Prostate gland (tissue), 2 donors: Measurements from ENCODE around the gene TRAPPC12. TPM values are rescaled to one million over a fixed set of nuclear protein-coding genes. Genes with fewer than 3 reads are reported as not detected.

ENCODE experiments used
- DNase-seq: peaks from one replicate; pipeline ENCODE4 v3.0.0-alpha.2; 2019; ENCODE audit warnings: low spot score
- H3K27ac ChIP-seq, 2 donors: fragments of 200-600 bp; sonication (generic); 2 replicates each; pipeline ENCODE4 v1.5.1; 2017 to 2019
- H3K27me3 ChIP-seq: fragments of 200-600 bp; sonication (generic); replicated peaks from 2 replicates; pipeline ENCODE4 v1.5.1; 2019; ENCODE audit not compliant: insufficient read depth
- H3K36me3 ChIP-seq, 2 donors: fragments of 200-600 bp; sonication (generic); 1 replicate in 1 of 2; 2 replicates in 1 of 2; pipeline versions ENCODE4 v1.5.1 to v1.8.1; 2017 to 2019
- H3K4me1 ChIP-seq: fragments of 200-600 bp; sonication (generic); replicated peaks from 2 replicates; pipeline ENCODE4 v1.5.1; 2019
- H3K4me3 ChIP-seq, 2 donors: fragments of 200-600 bp; sonication (generic); 2 replicates each; pipeline ENCODE4 v1.5.1; 2017 to 2019
- H3K9me3 ChIP-seq: fragments of 200-600 bp; sonication (generic); 2 replicates; pipeline ENCODE4 v1.5.1; 2017
- POLR2A ChIP-seq: fragments of 450-650 bp; IDR thresholded peaks from one replicate; pipeline ENCODE4 v1.6.1; 2016; ENCODE audit warnings: antibody characterized with exemption, mild to moderate bottlenecking
- POLR2AphosphoS5 ChIP-seq: sonication (generic); formaldehyde crosslinking; IDR thresholded peaks from one replicate; pipeline ENCODE4 v1.6.1; 2017; ENCODE audit warnings: antibody characterized with exemption
- WGBS: methylation state at CpG from one replicate; pipeline ENCODE4 v1.1.5; 2018; 5-methylcytosine and 5-hydroxymethylcytosine counted together
- intact Hi-C: fragments of 100-400 bp; cut with DNase I; formaldehyde crosslinking; loops from one replicate; pipeline ENCODE4 v1.14.2; 2022
- total RNA-seq, 2 donors: library from RNA; depleted of rRNA; stranded (reverse); fragments of >200 nt; gene quantifications; one replicate each; pipeline ENCODE4 v1.1.0, GENCODE V29; 2016
- TF ChIP-seq, protein P1 (sequence below), 4 experiments: fragments of 200-600 bp in 2 of 4; fragments of 450-650 bp in 2 of 4; sonication (generic) in 2 of 4; IDR thresholded peaks; 1 replicate in 3 of 4; 2 replicates in 1 of 4; pipeline ENCODE4 v1.5.1; 2016 to 2019; ENCODE audit warnings: antibody characterized with exemption in 4 of 4, mild to moderate bottlenecking in 2 of 4, moderate library complexity in 2 of 4

The TRAPPC12 gene
- total RNA-seq, 2 donors from 2014 or later: 114 to 128 TPM

DNA sequence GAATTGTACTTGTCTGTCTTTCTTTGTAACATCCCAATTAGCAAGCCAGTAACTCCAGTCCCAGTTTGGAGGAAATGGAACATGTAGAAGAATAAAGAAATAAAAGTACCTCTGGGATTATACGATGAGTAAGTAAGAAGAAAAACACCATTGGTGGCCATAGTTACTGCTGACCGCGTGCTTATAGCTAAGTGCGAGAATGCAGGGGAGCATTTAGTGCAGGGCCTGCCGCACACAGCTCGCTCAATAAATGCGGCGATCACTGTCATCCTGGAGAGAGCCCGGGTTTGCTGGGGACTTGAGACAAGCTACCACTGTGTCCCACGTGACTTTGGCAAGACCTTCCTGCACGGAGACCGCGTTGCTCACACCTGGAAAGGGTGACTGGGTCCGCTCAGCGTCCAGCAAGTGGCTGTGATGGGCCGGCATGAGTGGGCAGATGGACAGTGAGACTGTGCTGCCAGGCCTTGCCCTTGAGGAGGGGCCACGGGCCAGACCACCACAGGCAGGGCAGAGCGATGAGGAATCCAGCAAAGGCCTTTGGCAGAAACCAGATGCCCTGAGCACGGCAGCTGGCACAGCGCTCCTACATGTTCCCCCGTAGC, 85.0 kb downstream of the TRAPPC12 start:
- H3K27ac ChIP-seq: no peak overlapping the region
- H3K9me3 ChIP-seq: no peaks in the 10 kb centered on the region
- no peak for DNase-seq
- TF ChIP-seq, protein P1, sequence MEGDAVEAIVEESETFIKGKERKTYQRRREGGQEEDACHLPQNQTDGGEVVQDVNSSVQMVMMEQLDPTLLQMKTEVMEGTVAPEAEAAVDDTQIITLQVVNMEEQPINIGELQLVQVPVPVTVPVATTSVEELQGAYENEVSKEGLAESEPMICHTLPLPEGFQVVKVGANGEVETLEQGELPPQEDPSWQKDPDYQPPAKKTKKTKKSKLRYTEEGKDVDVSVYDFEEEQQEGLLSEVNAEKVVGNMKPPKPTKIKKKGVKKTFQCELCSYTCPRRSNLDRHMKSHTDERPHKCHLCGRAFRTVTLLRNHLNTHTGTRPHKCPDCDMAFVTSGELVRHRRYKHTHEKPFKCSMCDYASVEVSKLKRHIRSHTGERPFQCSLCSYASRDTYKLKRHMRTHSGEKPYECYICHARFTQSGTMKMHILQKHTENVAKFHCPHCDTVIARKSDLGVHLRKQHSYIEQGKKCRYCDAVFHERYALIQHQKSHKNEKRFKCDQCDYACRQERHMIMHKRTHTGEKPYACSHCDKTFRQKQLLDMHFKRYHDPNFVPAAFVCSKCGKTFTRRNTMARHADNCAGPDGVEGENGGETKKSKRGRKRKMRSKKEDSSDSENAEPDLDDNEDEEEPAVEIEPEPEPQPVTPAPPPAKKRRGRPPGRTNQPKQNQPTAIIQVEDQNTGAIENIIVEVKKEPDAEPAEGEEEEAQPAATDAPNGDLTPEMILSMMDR (IDR thresholded peaks at IDR 0.05): no peak
- TF ChIP-seq POLR2AphosphoS5 (no peak), POLR2A (no peak)
- intact Hi-C loops: loop anchor here (5.0 kb wide), 1 partner anchor 113 kb away; the partner anchor contains the start of gene RPS7
- peaks cover 0 to 16% of the 10 kb centered on the region in 2 donors for H3K36me3 ChIP-seq
- 95% methylated on average over 21 of the region's 21 CpGs for WGBS
- no peak overlapping the region for H3K4me3 ChIP-seq
- H3K27me3 ChIP-seq: no peaks in the 10 kb centered on the region
- peaks cover 4% of the 10 kb centered on the region for H3K4me1 ChIP-seq

DNA sequence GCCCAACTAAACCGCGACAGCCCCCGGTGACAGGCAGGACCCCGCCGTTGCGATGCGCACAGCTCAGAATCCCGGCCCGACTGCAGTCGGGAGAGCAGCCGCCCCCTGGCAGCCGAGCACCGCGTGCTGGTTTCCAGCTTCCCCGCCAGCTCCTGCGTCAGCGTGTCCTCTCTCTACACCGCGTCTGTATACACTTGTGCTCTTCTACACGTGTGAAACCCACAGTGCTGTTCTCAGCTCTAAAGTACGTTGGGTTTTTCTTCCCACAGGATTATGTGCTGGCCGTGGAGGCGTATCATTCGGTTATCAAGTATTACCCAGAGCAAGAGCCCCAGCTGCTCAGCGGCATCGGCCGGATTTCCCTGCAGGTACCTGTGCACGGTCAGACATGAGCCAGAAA, 85.8 kb downstream of the TRAPPC12 start:
- H3K36me3 ChIP-seq: peaks cover 0 to 16% of the 10 kb centered on the region in 2 donors
- H3K4me1 ChIP-seq: peaks cover 11% of the 10 kb centered on the region
- H3K27ac ChIP-seq: no peak overlapping the region
- intact Hi-C loops: no loop called here
- H3K9me3 ChIP-seq: no peaks in the 10 kb centered on the region
- DNase-seq: no peak
- TF ChIP-seq POLR2A: no peak
- no peak overlapping the region for H3K4me3 ChIP-seq
- no peaks in the 10 kb centered on the region for H3K27me3 ChIP-seq
- WGBS: 94% methylated on average over 28 of the region's 28 CpGs

DNA sequence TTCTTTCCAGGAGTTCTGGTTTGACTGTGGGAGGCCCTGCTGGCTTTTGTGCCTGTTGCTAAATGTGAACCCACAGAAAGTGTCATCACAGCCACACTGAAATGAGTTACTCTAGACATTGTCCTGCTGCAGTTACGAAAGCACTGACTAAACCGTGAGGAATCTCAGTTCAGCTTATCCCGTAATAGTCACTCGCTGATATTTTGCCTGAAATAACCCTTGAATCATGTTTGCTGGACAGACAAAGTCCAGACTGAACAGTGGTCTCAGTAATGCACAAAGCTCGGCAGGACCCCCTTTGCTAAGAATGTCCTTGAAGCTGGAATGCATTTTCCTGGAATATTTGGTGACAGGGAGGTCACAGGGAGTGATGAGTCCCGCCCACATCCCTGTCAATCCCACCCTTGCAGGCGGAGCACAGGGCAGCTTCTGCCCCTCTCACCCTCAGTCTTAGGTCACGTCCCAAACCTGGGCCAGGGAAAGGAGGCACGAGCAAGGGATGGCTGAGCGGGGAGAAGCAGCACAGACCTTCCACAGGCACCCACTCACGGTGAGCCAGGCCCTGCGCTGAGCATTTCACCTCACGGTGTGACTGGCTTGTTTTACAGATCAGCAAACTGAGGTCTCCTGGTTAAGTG, 86.5 kb downstream of the TRAPPC12 start:
- H3K36me3 ChIP-seq: peaks cover 0 to 16% of the 10 kb centered on the region in 2 donors
- no peak for TF ChIP-seq POLR2AphosphoS5
- TF ChIP-seq, protein P1 (IDR thresholded peaks at IDR 0.05): no peak
- no peak for TF ChIP-seq POLR2A
- no peak overlapping the region for H3K4me3 ChIP-seq
- 87% methylated on average over 13 of the region's 13 CpGs for WGBS
- H3K4me1 ChIP-seq: peaks cover 17% of the 10 kb centered on the region
- intact Hi-C loops: no loop called here
- no peak overlapping the region for H3K27ac ChIP-seq
- DNase-seq: no peak
- no peaks in the 10 kb centered on the region for H3K27me3 ChIP-seq
- H3K9me3 ChIP-seq: no peaks in the 10 kb centered on the region

DNA sequence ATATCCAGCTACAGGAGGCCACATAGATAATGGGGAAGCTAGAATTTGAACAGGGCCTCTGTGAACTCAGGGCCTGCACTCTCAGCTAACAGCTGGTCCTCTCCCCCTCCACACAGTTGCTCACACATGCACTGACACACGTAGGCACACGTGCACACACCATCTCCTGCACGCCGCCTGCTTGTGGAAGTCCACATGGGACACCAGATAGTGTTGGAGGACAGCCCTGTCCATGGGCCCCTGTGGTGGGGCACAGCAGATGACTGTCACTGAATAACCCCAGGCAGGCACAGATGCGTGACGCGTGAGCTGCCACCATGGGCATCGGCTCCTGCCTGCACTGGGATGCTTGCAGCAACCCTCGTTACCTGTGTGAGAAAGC, 87.0 kb downstream of the TRAPPC12 start:
- H3K4me1 ChIP-seq: peaks cover 22% of the 10 kb centered on the region
- H3K36me3 ChIP-seq: peaks cover 0 to 16% of the 10 kb centered on the region in 2 donors
- TF ChIP-seq POLR2AphosphoS5 (no peak), POLR2A (no peak)
- TF ChIP-seq, protein P1 (IDR thresholded peaks at IDR 0.05): no peak
- intact Hi-C loops: no loop called here
- 94% methylated on average over 9 of the region's 9 CpGs for WGBS
- DNase-seq: no peak
- H3K27ac ChIP-seq: no peak overlapping the region
- H3K27me3 ChIP-seq: no peaks in the 10 kb centered on the region
- no peaks in the 10 kb centered on the region for H3K9me3 ChIP-seq
- H3K4me3 ChIP-seq: no peak overlapping the region

DNA sequence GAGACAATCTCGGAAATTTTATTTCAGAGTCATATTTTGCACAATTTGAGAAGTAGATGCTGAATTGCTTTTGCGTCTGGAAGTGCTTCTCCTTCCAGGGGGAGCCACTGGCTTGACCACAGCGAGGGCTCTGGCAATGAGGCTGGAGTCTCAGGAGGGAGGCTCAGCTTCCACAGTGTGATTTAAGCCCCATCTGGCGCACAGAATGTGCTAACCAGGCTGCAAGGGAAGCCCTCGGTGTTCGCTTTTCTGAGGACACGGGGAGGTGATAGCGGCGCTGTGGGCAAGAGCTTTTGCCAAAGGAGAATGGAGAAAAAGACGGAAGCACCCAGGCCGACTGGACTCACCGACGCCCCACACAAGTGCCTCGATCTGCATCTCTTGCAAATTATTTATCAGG, 87.5 kb downstream of the TRAPPC12 start:
- no peak overlapping the region for H3K27ac ChIP-seq
- no peaks in the 10 kb centered on the region for H3K9me3 ChIP-seq
- intact Hi-C loops: no loop called here
- DNase-seq: no peak
- peaks cover 27% of the 10 kb centered on the region for H3K4me1 ChIP-seq
- H3K27me3 ChIP-seq: no peaks in the 10 kb centered on the region
- H3K36me3 ChIP-seq: peaks cover 0 to 16% of the 10 kb centered on the region in 2 donors
- TF ChIP-seq, protein P1 (IDR thresholded peaks at IDR 0.05): no peak
- TF ChIP-seq POLR2AphosphoS5 (no peak), POLR2A (no peak)
- H3K4me3 ChIP-seq: no peak overlapping the region
- 93% methylated on average over 14 of the region's 14 CpGs for WGBS
